HFFc6 (cell line): Measurements from ENCODE around the gene NAALADL2. TPM values are rescaled to one million over a fixed set of nuclear protein-coding genes. Genes with fewer than 3 reads are reported as not detected.
A peak's percentile ranks its signal among the peaks of the same experiment; 100 is the strongest.

Experiments
- DNase-seq: peaks from one replicate; pipeline ENCODE4 v3.0.0-alpha.2; 2018
- H3K27ac Mint-ChIP-seq: 2 replicates; pipeline ENCODE4 v1.8.0; 2020; ENCODE audit warnings: mild to moderate bottlenecking, mixed read lengths
- H3K27me3 Mint-ChIP-seq: 2 replicates; pipeline ENCODE4 v1.8.0; 2021; ENCODE audit warnings: mild to moderate bottlenecking, moderate library complexity, mixed read lengths; ENCODE audit not compliant: insufficient read depth
- H3K36me3 Mint-ChIP-seq: 2 replicates; pipeline ENCODE4 v1.8.0; 2021; ENCODE audit warnings: low read depth, mixed read lengths
- H3K4me1 Mint-ChIP-seq: 2 replicates; pipeline ENCODE4 v1.8.0; 2020; ENCODE audit warnings: low read depth, mixed read lengths
- H3K4me3 Mint-ChIP-seq: 2 replicates; pipeline ENCODE4 v1.8.0; 2020; ENCODE audit warnings: mild to moderate bottlenecking, moderate library complexity, mixed read lengths
- H3K9me3 Mint-ChIP-seq: 2 replicates; pipeline ENCODE4 v1.8.0; 2020; ENCODE audit warnings: mild to moderate bottlenecking, mixed read lengths
- total RNA-seq, 6 experiments: library from RNA; stranded (reverse); fragmentation: NEBNext Ultra II Directional; extraction: Animal tissue kit (Norgen Biotek cat#: 25700); gene quantifications; 2 replicates in 1 of 6; 3 replicates in 5 of 6; pipeline ENCODE4 v1.2.3, GENCODE V29; 2021
- TF ChIP-seq, protein P1 (sequence below): fragments of 200-600 bp; sonication (generic); IDR thresholded peaks from 2 replicates; pipeline ENCODE4 v1.5.0; 2021; ENCODE audit warnings: antibody characterized with exemption, mild to moderate bottlenecking

NAALADL2 gene
- total RNA-seq, 6 experiments from 2014 or later = 12.0 to 15.2 (median 12.3) TPM

DNA sequence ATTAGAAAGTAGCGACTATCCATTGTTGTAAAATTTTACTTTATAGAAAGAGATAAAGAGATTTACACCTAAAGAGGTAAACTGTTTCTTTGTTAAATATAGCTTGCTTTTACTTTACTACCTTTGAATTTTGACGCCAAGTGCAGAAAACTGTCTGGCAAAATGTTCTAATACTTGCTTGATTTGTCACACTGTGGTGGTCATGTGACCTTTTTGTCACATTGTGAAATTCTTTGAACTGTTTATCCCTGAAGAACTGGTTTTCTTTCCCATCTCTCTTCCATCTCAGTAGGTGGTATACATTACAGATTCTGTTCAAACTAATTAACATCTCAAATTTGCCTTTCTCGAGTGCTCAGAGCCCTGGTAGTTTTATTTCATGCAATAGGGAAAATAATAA, 327.4 kb downstream of the NAALADL2 start:
- peaks cover 14% of the 10 kb centered on the region for H3K36me3 Mint-ChIP-seq
- no peaks in the 10 kb centered on the region for H3K9me3 Mint-ChIP-seq
- H3K4me1 Mint-ChIP-seq = no peaks in the 10 kb centered on the region; the same call in 1 of the 2 replicates
- H3K4me3 Mint-ChIP-seq = no peak overlapping the region
- no peak for DNase-seq
- no peak overlapping the region for H3K27ac Mint-ChIP-seq
- H3K27me3 Mint-ChIP-seq = no peaks in the 10 kb centered on the region
- TF ChIP-seq, protein P1, sequence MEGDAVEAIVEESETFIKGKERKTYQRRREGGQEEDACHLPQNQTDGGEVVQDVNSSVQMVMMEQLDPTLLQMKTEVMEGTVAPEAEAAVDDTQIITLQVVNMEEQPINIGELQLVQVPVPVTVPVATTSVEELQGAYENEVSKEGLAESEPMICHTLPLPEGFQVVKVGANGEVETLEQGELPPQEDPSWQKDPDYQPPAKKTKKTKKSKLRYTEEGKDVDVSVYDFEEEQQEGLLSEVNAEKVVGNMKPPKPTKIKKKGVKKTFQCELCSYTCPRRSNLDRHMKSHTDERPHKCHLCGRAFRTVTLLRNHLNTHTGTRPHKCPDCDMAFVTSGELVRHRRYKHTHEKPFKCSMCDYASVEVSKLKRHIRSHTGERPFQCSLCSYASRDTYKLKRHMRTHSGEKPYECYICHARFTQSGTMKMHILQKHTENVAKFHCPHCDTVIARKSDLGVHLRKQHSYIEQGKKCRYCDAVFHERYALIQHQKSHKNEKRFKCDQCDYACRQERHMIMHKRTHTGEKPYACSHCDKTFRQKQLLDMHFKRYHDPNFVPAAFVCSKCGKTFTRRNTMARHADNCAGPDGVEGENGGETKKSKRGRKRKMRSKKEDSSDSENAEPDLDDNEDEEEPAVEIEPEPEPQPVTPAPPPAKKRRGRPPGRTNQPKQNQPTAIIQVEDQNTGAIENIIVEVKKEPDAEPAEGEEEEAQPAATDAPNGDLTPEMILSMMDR = no peak

DNA sequence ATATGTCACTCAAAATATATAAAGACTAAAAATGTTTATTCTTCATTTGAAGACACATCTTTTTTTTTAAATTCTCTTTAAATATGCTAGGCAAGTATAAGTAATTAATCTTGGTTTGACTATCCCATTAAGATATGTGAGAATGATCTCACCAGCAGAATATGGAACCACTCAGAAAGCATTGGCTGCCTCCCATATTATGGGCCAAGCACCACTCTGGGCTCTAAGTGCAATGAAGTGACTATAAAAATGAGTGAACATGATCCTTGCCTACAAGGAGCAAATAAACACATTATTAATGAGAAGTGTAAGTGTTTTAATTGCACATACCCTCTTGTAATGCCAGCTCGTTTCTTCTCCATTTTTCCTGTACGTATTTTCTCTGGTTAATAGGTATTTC, 328.5 kb downstream of the NAALADL2 start:
- no peak for DNase-seq
- TF ChIP-seq, protein P1 = no peak

DNA sequence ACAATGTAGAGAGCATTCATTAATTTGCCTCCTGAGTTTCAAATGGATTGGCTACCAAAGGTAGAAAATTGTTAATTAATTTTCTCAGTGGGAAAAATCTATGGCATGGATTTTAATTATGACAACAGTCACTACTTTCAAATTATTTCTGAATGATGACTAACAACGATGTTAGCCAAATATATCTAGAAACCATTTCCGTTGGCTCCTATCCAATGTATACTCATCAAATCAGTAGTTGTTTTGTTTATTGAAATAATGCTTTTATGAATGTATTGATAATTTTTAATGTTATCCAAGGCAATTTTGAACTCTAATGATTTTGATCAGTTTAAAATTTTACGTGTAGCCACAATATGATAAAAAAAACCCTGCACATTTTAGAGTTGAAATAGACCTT, 333.4 kb downstream of the NAALADL2 start:
- Mint-ChIP-seq H3K9me3 (peaks cover 8% of the 10 kb centered on the region; the same call in 1 of the 2 replicates), H3K27ac (no peak overlapping the region), H3K4me1 (peaks cover 16% of the 10 kb centered on the region), H3K36me3 (peaks cover 19% of the 10 kb centered on the region), H3K4me3 (no peak overlapping the region), H3K27me3 (no peaks in the 10 kb centered on the region)
- TF ChIP-seq, protein P1 = no peak
- DNase-seq = no peak

More for the DNA sequence above, 328.5 kb downstream of the NAALADL2 start:
- H3K27me3 Mint-ChIP-seq = no peaks in the 10 kb centered on the region
- no peak overlapping the region for H3K27ac Mint-ChIP-seq
- no peaks in the 10 kb centered on the region; the same call in 1 of the 2 replicates for H3K4me1 Mint-ChIP-seq
- H3K9me3 Mint-ChIP-seq = no peaks in the 10 kb centered on the region
- no peak overlapping the region for H3K4me3 Mint-ChIP-seq
- H3K36me3 Mint-ChIP-seq = peaks cover 14% of the 10 kb centered on the region

DNA sequence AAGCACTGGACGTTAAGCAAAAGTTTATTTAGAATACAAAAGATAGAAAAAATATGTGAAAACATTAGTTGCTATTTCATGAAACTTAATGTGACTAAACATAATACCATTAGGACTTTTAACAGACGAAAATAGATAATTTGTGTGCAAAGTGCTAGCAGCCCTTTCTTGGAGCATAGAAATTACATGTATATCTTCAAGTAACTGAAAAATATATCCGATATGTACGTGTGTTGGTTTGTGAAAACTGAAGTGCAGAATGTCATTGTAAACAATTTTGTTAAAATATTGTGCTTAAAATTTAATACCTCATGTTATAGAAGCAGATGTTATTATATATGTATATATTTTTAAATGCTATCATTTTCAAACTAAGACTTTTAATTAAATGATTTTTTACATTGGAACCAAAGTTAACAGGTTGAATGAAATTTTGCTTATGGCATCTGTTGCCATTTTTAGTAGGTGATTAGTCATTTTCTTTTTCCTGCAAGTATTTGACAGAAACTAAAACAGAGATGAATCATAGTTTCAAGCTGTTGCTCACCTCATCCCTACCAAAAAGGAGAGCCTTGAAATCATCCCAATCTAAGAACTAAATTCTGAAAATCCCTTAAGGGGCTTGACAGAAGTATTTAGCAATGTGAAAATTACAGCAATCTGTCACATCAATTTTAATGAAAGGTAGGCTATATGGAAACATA, 334.8 kb downstream of the NAALADL2 start:
- no peaks in the 10 kb centered on the region for H3K27me3 Mint-ChIP-seq
- H3K4me1 Mint-ChIP-seq = peaks cover 16% of the 10 kb centered on the region
- TF ChIP-seq, protein P1 = no peak
- peak; percentile 54 for DNase-seq
- no peak overlapping the region for H3K4me3 Mint-ChIP-seq
- peaks cover 8% of the 10 kb centered on the region; the same call in 1 of the 2 replicates for H3K9me3 Mint-ChIP-seq
- no peak overlapping the region for H3K27ac Mint-ChIP-seq
- H3K36me3 Mint-ChIP-seq = peaks cover 14% of the 10 kb centered on the region

DNA sequence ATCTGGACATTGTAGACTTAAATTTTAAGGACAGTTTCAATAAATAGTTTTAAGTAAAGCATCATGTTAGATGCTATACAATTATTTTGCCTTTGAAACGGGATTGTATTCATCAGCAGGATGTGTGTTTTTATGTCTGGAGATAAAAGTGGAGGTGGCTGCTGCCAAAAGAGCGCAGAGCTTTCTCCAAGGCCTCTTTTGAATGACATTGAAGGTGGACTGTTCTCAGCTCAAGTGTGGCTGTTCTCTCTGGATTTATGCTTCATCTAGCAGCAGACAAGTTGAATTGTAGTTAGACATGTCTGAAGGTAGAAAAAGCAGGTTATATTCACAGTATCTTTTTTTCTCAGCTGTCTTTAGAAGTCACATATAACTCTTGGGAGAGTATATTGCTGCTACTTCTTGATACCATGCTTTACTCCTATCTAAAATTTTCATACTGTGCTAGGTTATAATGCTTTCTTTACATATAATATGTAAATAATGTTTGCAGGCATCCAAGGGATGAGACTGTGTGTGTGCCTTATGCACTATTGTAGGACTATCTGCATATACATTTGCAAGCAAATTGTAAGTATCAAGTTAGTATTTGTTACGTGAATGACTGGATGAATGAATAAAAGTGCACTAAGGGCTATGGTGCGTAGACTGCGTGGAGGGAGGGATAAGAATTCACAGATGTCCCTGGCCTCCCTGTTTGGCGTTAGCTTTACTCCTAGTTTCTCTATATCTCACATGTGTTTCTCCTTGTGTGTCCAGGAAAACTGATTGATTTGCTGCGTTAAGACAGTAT, 340.1 kb downstream of the NAALADL2 start:
- Mint-ChIP-seq H3K4me1 (peaks cover 23% of the 10 kb centered on the region), H3K27ac (no peak overlapping the region), H3K4me3 (no peak overlapping the region), H3K36me3 (peaks cover 14% of the 10 kb centered on the region; the same call in 1 of the 2 replicates), H3K9me3 (peaks cover 9% of the 10 kb centered on the region), H3K27me3 (no peaks in the 10 kb centered on the region)
- no peak for DNase-seq
- TF ChIP-seq, protein P1 = no peak
